IMR-90 (cell line): ENCODE measurements around the gene KLF13. TPM values are rescaled to one million over a fixed set of nuclear protein-coding genes. Genes with fewer than 3 reads are reported as not detected.

Experiments
- ATAC-seq: fragments of 200-7000 bp; cut with Tn5 transposase; 2 replicates; pipeline ENCODE4 v1.9.1; 2020; ENCODE audit warnings: low read depth, mild to moderate bottlenecking, moderate library complexity
- BruUV-seq: library from RNA; stranded (reverse); fragments of 400-500 nt; replicated peaks from 2 replicates; lab custom pipeline; 2021; lab: Mats Ljungman, UMichigan
- CTCF ChIA-PET: fragments of 300-600 bp; formaldehyde crosslinking; extraction: SDS; loops from one replicate; lab custom pipeline; 2021; ENCODE audit warnings: antibody characterized with exemption; lab: Yijun Ruan, JAX
- POLR2A ChIA-PET: fragments of 300-600 bp; sonication (Branson Sonifier 250); formaldehyde crosslinking; loops from one replicate; lab custom pipeline; 2022; ENCODE audit warnings: antibody characterized with exemption; ENCODE audit not compliant: unreplicated experiment; lab: Charles Lee
- DNase-seq: peaks from one replicate; pipeline ENCODE4 v3.0.0; 2013
- H2AFZ ChIP-seq: replicated peaks from 2 replicates; pipeline ENCODE3; 2013; ENCODE audit warnings: low read length, mild to moderate bottlenecking; ENCODE audit not compliant: poor library complexity
- H2AK5ac ChIP-seq: 2 replicates; pipeline ENCODE4 v1.6.1; 2013; ENCODE audit warnings: low read depth, low read length, inconsistent platforms
- H2AK9ac ChIP-seq: replicated peaks from 2 replicates; pipeline ENCODE3; 2013; ENCODE audit warnings: mild to moderate bottlenecking, low read depth, low read length, moderate library complexity; ENCODE audit not compliant: poor library complexity
- H2BK120ac ChIP-seq: 2 replicates; pipeline ENCODE4 v1.6.1; 2013; ENCODE audit warnings: low read depth, low read length, inconsistent platforms
- H2BK15ac ChIP-seq: 3 replicates; pipeline ENCODE4 v1.6.1; 2013; ENCODE audit warnings: low read depth, low read length, inconsistent platforms
- H2BK20ac ChIP-seq: 2 replicates; pipeline ENCODE4 v1.6.1; 2013; ENCODE audit warnings: low read depth, mild to moderate bottlenecking, inconsistent platforms, low read length, moderate library complexity
- H2BK5ac ChIP-seq: 2 replicates; pipeline ENCODE4 v1.6.1; 2013; ENCODE audit warnings: mild to moderate bottlenecking, low read depth, low read length, inconsistent platforms; ENCODE audit not compliant: poor library complexity, severe bottlenecking
- H3K14ac ChIP-seq: replicated peaks from 2 replicates; pipeline ENCODE4 v1.6.1; 2013; ENCODE audit warnings: low read depth, low read length, inconsistent platforms
- H3K18ac ChIP-seq: 2 replicates; pipeline ENCODE4 v1.6.1; 2013; ENCODE audit warnings: low read depth, low read length, control low read depth
- H3K23ac ChIP-seq: 2 replicates; pipeline ENCODE4 v1.6.1; 2013; ENCODE audit warnings: low read depth, low read length, inconsistent platforms
- H3K27ac ChIP-seq: 2 replicates; pipeline ENCODE4 v1.5.1; 2013; ENCODE audit warnings: mild to moderate bottlenecking, control low read depth, low read length; ENCODE audit not compliant: insufficient read depth
- H3K27me3 ChIP-seq: 2 replicates; pipeline ENCODE4 v1.6.1; 2013; ENCODE audit warnings: low read length; ENCODE audit not compliant: control insufficient read depth, insufficient read depth
- H3K36me3 ChIP-seq: 2 replicates; pipeline ENCODE4 v1.6.1; 2013; ENCODE audit warnings: low read length, mixed read lengths; ENCODE audit not compliant: control insufficient read depth, insufficient read depth
- H3K4ac ChIP-seq: 2 replicates; pipeline ENCODE4 v1.6.1; 2013; ENCODE audit warnings: low read depth, low read length, inconsistent platforms
- H3K4me1 ChIP-seq: 2 replicates; pipeline ENCODE4 v1.6.1; 2013; ENCODE audit warnings: low read length, mixed read lengths; ENCODE audit not compliant: control insufficient read depth, insufficient read depth
- H3K4me2 ChIP-seq: 2 replicates; pipeline ENCODE4 v1.6.1; 2013; ENCODE audit warnings: low read depth, mild to moderate bottlenecking, control low read depth, low read length, moderate library complexity
- H3K4me3 ChIP-seq: 2 replicates; pipeline ENCODE4 v1.5.1; 2013; ENCODE audit warnings: low read depth, mild to moderate bottlenecking, control low read depth, low read length, moderate library complexity; ENCODE audit not compliant: insufficient read depth
- H3K56ac ChIP-seq: 2 replicates; pipeline ENCODE4 v1.6.1; 2013; ENCODE audit warnings: low read length, inconsistent platforms; ENCODE audit not compliant: insufficient read depth; ENCODE audit errors: extremely low read depth
- H3K79me1 ChIP-seq, 2 experiments: 2 replicates each; pipeline ENCODE4 v1.6.1; 2013; ENCODE audit warnings: low read length in 2 of 2, inconsistent platforms in 1 of 2, low read depth in 1 of 2
- H3K9ac ChIP-seq: 2 replicates; pipeline ENCODE4 v1.6.1; 2013; ENCODE audit warnings: low read depth, low read length, control low read depth
- H3K9me1 ChIP-seq: 2 replicates; pipeline ENCODE4 v1.6.1; 2013; ENCODE audit warnings: low read length, inconsistent platforms; ENCODE audit not compliant: insufficient read depth
- H3K9me3 ChIP-seq: 2 replicates; pipeline ENCODE4 v1.6.1; 2013; ENCODE audit warnings: low read length; ENCODE audit not compliant: control insufficient read depth, insufficient read depth
- H4K20me1 ChIP-seq: 2 replicates; pipeline ENCODE4 v1.6.1; 2013; ENCODE audit warnings: low read length, inconsistent platforms; ENCODE audit not compliant: insufficient read depth
- H4K5ac ChIP-seq: 2 replicates; pipeline ENCODE4 v1.6.1; 2013; ENCODE audit warnings: mild to moderate bottlenecking, low read depth, low read length, control low read depth
- H4K8ac ChIP-seq, 2 experiments: 2 replicates each; pipeline ENCODE4 v1.6.1; 2013; ENCODE audit warnings: low read depth in 2 of 2, low read length in 2 of 2, control low read depth in 1 of 2, inconsistent platforms in 1 of 2
- H4K91ac ChIP-seq: 2 replicates; pipeline ENCODE4 v1.6.1; 2013; ENCODE audit warnings: low read depth, low read length, inconsistent platforms; ENCODE audit not compliant: insufficient read depth
- BHLHE40 ChIP-seq: fragments of 150-350 bp; IDR thresholded peaks from 2 replicates; pipeline ENCODE4 v1.6.1; 2016; ENCODE audit warnings: mild to moderate bottlenecking, low read depth, low read length
- CEBPB ChIP-seq: IDR thresholded peaks from 2 replicates; pipeline ENCODE4 v1.6.1; 2012; ENCODE audit warnings: low read depth, low read length, improper control_type of control experiment
- CHD1 ChIP-seq: IDR thresholded peaks from 2 replicates; pipeline ENCODE4 v1.6.1; 2012; ENCODE audit warnings: low read depth, low read length, improper control_type of control experiment
- CTCF ChIP-seq: conservative IDR thresholded peaks from 2 replicates; pipeline ENCODE4 v1.5.1; 2012; ENCODE audit warnings: mild to moderate bottlenecking, low read depth, low read length, improper control_type of control experiment
- ELK1 ChIP-seq: fragments of 150-350 bp; IDR thresholded peaks from 2 replicates; pipeline ENCODE4 v1.6.1; 2016; ENCODE audit warnings: low read depth, mild to moderate bottlenecking, low read length, moderate library complexity, borderline replicate concordance
- FOS ChIP-seq: fragments of 150-350 bp; IDR thresholded peaks from 2 replicates; pipeline ENCODE4 v1.6.1; 2016; ENCODE audit warnings: low read depth, low read length
- MAFK ChIP-seq: IDR thresholded peaks from 2 replicates; pipeline ENCODE4 v1.6.1; 2012; ENCODE audit warnings: low read depth, low read length, improper control_type of control experiment
- MAZ ChIP-seq: IDR thresholded peaks from 2 replicates; pipeline ENCODE4 v1.6.1; 2012; ENCODE audit warnings: low read depth, mild to moderate bottlenecking, low read length, improper control_type of control experiment, moderate library complexity, borderline replicate concordance
- MXI1 ChIP-seq: IDR thresholded peaks from 2 replicates; pipeline ENCODE4 v1.6.1; 2012; ENCODE audit warnings: low read depth, mild to moderate bottlenecking, low read length, moderate library complexity, borderline replicate concordance
- NFE2L2 ChIP-seq: fragments of 150-350 bp; IDR thresholded peaks from 2 replicates; pipeline ENCODE4 v1.6.1; 2016; ENCODE audit warnings: low read depth, mild to moderate bottlenecking, low read length
- POLR2A ChIP-seq: IDR thresholded peaks from 2 replicates; pipeline ENCODE4 v1.6.1; 2012; ENCODE audit warnings: mild to moderate bottlenecking, low read depth, low read length
- RAD21 ChIP-seq: IDR thresholded peaks from 2 replicates; pipeline ENCODE4 v1.6.1; 2012; ENCODE audit warnings: low read length, improper control_type of control experiment
- RCOR1 ChIP-seq: IDR thresholded peaks from 2 replicates; pipeline ENCODE4 v1.6.1; 2012; ENCODE audit warnings: mild to moderate bottlenecking, low read length, improper control_type of control experiment; ENCODE audit not compliant: insufficient replicate concordance
- RFX5 ChIP-seq: IDR thresholded peaks from 2 replicates; pipeline ENCODE4 v1.8.0; 2012; ENCODE audit warnings: low read depth, mild to moderate bottlenecking, low read length, moderate library complexity
- SMC3 ChIP-seq: fragments of 150-350 bp; IDR thresholded peaks from 2 replicates; pipeline ENCODE4 v1.6.1; 2016; ENCODE audit warnings: low read depth, mild to moderate bottlenecking, antibody characterized with exemption, low read length, moderate library complexity
- WGBS, 2 experiments: methylation state at CpG; one replicate each; pipeline versions ENCODE4 v1.1.5 to v1.1.7; 2013; ENCODE audit warnings: missing lambda C conversion rate in 2 of 2; ENCODE audit not compliant: insufficient read length in 1 of 2; ENCODE audit errors: extremely low coverage in 2 of 2; 5-methylcytosine and 5-hydroxymethylcytosine counted together
- dilution Hi-C: fragments of 300-500 bp; cut with HindIII; formaldehyde crosslinking; loops from one replicate; pipeline ENCODE4 v1.14.3; 2018; ENCODE audit warnings: low sequenced_read_pairs; ENCODE audit not compliant: unreplicated experiment
- in situ Hi-C: fragments of 300-500 bp; cut with MboI; formaldehyde crosslinking; loops from 3 replicates; pipeline ENCODE4 v1.14.3; 2019; ENCODE audit warnings: low sequenced_read_pairs, inconsistent platforms, mixed read lengths
- intact Hi-C: fragments of 100-400 bp; cut with micrococcal nuclease; formaldehyde crosslinking; loops from 2 replicates; pipeline ENCODE4 v1.10.0; 2022
- polyA plus RNA-seq, 3 experiments: library from polyadenylated mRNA; depleted of rRNA; stranded (reverse); fragments of >200 nt; gene quantifications; 2 replicates each; pipeline ENCODE4 v1.2.3, GENCODE V29; 2012; ENCODE audit warnings: low replicate concordance in 1 of 3
- total RNA-seq: library from RNA; depleted of rRNA; stranded (reverse); fragments of >200 nt; gene quantifications from 2 replicates; pipeline ENCODE4 v1.2.3, GENCODE V29; 2012

Gene KLF13
- total and polyA plus RNA-seq, 2 of the 4 experiments (the other 2 are of a cell fraction) = 9.5 to 10.6 TPM

GRCh38 chr15:31345606-31346366 lies 19.2 kb downstream of the KLF13 start:
- H2BK15ac ChIP-seq = no peak overlapping the region
- H3K27me3 ChIP-seq = no peaks in the 10 kb centered on the region
- peaks cover 25% of the 10 kb centered on the region; the same call in 1 of the 2 replicates for H3K9me1 ChIP-seq
- no peak overlapping the region for H3K4me2 ChIP-seq
- no peak overlapping the region for H4K5ac ChIP-seq
- BruUV-seq = no TSS peak
- dilution Hi-C loops = no loop called here
- no peak overlapping the region for H3K4me3 ChIP-seq
- H3K4ac ChIP-seq = no peak overlapping the region
- CTCF ChIA-PET = no interaction called here
- H3K18ac ChIP-seq = no peak overlapping the region
- H2BK120ac ChIP-seq = no peak overlapping the region
- in situ Hi-C loops = no loop called here
- intact Hi-C loops = no loop called here
- H4K20me1 ChIP-seq = peaks cover 83% of the 10 kb centered on the region
- no peak overlapping the region for H3K9ac ChIP-seq
- POLR2A ChIA-PET = no interaction called here
- H2AK5ac ChIP-seq = peak overlapping the region; percentile 25; the same call in 1 of the 2 replicates
- no peak overlapping the region for H3K27ac ChIP-seq
- H3K14ac ChIP-seq = no peak overlapping the region
- H3K79me1 ChIP-seq = peaks cover 17 to 97% of the 10 kb centered on the region in 2 experiments
- no peak overlapping the region for H2BK20ac ChIP-seq
- H2AK9ac ChIP-seq = peak overlapping the region; percentile 19
- H3K4me1 ChIP-seq = peaks cover 4% of the 10 kb centered on the region
- WGBS, 2 experiments = 93% methylated on average over 6 of the region's 19 CpGs; no CpG with 5 or more reads in 1 of the 2 experiments
- H4K8ac ChIP-seq = no peak overlapping the region
- H2BK5ac ChIP-seq = no peak overlapping the region
- no peak for ATAC-seq
- H3K9me3 ChIP-seq = no peaks in the 10 kb centered on the region
- no peak overlapping the region for H3K23ac ChIP-seq
- no peak for DNase-seq
- H3K56ac ChIP-seq = no peak overlapping the region
- H2AFZ ChIP-seq = no peak overlapping the region
- no peaks in the 10 kb centered on the region for H3K36me3 ChIP-seq
- no peak overlapping the region for H4K91ac ChIP-seq
- TF ChIP-seq CTCF (no peak), NFE2L2 (no peak), BHLHE40 (no peak), ELK1 (no peak), CHD1 (no peak), RCOR1 (no peak), POLR2A (no peak), CEBPB (no peak), MAFK (no peak), FOS (no peak), MAZ (no peak), RAD21 (no peak), RFX5 (no peak), MXI1 (no peak), SMC3 (no peak)
